GM21786 (cell line): Measurements from ENCODE around the gene SAPCD1.
A peak's percentile ranks its signal among the peaks of the same experiment; 100 is the strongest.
"Not testable (repeated sequence)": the region's sequence is repeated elsewhere in the genome, so short reads cannot be mapped to it uniquely, and the experiment has no call there.

Source experiments
- ATAC-seq: cut with Tn5 transposase; IDR thresholded peaks from one replicate; pipeline ENCODE4 v1.9.1; 2021; ENCODE audit not compliant: unreplicated experiment

Gene SAPCD1

DNA sequence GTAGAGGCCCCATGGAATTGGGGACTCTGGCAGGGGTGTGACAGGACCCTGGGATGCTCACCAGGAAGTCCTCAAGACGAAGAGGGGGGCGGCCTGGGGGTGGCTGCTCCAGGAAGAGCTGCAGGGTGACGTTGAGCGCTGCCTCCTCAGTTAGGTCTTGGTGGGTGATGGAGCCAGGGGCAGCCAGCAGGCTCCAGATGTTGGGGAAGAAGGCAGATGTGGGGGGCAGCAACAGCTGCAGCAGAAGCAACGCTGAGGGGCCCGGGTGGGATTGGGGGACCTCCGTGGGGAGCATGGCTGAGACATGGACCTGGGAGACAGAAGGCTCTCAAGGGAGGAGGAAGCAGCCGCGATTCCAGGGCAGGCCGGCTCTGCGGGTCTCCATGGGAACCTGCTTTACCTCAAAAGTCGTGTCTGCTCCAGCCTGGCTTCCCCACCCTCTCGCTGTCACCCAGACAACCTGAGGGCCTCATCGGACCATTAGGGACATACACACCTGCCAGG is 14.1 kb downstream of the SAPCD1 start:
- no peak for ATAC-seq

DNA sequence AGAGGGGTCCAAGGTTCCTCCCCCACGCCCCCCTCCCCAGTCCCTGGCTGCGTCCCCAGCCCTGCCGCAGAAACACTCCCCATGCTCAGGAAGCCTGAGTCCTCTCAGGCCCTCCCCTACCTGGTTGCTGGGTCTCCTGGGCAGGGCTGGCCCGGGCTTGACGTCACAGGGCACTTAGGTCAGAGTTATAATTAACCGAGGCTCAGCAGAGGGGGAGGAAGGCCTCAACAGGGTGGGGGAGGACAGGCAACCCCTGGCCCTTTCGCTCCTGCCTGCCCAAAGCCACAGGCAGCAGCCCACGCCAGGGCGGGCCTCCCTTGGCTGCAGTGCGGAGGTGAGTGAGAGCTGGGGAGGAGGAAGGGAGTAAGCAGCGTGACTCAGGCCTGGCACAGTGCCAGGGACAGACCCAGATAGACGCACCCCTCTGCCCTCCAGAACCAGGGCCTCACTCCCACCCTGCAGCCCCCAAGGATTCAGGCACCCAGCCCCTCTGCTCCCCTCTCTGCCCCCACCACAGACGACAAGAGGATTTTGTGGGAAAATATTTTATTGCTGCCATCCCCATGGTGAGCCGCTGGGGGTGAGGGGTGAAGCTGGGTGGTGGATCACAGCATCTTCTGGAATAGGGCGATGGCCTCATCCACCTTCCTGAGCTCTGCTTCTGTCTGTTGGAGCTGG is 14.7 kb downstream of the SAPCD1 start, which contains the start of gene VWA7:
VWA7 (minus strand) TSS at position 340 of the 678 bp plus-strand sequence. CDS start 549 bp downstream, outside the sequence.
- peak; percentile 81 for ATAC-seq

DNA sequence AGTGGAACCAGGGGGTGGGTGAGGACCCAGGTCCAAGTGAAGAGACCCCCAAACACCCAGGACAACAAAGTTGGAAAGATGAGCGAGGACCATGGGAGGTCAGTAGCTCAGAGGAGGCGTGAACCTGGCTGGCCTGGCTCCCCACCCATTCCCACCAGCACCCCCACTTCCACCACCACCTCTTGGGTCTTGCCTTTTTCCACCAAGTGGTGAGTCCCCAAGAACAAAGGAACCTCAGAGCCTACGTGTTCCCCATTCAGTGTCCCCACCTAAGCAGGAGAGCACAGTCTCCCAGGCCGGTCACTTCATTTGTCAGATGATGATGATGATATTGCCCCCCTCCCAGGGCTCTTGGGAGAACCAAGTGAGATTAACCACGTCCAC is 15.2 kb downstream of the SAPCD1 start:
- ATAC-seq: no peak

DNA sequence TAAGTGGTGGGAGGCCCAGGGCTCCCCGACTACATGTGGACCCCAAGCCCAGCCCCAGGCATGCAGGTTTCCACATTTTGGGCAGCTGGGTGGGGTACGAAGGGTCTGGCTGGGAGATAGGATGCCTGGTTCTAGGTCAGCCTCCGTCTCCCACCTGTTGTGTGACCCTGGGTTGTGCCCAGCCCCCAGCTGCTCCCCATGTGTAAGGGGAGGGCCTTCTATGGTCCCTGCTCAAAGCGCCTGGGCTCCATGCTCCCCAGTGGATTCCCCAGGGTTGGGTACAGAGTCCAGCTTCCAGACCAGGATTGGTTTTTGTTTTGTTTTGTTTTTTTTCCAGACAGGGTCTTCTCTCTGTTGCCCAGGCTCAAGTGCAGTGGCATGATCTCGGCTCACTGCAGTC is 15.7 kb downstream of the SAPCD1 start:
- no peak for ATAC-seq

DNA sequence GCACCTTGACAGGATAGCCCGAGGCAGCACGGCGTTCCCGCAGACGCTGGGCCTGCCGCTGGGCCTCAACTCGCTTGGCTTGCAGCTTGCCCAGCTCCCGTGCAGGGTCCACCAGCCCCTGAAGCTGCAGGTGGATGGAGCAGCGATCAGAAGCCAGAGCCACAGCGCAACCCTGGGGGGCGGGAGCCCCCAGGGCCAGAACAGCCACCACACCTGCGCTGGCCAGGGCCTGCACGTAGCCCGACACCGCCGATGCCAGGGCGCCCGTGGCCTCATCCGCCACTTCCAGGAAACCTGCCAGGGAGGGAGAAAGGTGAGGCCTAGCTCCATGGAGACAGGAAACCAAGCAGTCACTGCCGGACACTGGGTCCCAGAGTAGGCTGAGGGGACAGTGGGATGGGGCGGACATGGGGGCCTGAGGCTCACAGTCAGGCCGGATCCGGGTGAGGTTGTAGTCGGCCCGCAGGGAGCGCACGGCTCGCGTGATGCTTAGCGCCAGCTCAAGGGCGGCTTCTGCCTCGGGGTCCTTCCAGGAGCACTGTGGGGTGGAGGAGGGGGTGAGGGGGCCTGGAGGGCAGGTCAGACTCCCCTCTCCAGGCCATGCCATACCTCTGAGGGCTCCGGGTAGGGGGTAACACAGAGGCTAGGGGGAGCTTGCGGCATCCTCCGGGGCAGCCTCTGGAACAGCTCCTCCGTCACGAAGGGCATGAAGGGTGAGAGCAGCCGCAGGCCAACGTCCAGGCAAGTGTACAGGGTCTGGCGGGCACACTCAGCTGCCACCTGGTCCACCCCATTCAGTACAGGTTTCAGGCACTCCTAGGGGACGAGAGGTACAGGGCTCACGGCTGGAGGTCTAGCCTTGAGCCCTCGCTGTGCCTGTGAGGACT is 16.8 kb downstream of the SAPCD1 start:
- no peak for ATAC-seq

DNA sequence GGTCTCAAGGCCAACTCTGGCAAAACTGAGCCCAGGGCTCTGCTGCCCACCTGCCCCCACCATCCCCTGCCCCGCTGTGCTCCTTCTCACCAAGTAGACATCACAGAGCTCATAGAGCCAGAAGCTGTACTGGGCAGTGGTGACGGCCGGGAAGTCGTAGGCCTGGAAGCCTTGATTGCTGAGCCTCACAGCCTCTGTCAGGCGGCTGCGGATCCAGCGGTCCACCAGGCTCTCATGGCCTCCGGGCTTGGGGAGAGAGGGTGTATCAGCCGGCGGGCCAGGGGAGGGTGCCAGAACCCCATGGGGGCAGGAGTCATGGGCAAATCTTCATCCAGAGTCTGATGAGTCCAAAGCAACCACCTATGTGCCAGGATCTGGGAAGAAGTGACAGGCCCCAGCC is 17.5 kb downstream of the SAPCD1 start:
- ATAC-seq: no peak

DNA sequence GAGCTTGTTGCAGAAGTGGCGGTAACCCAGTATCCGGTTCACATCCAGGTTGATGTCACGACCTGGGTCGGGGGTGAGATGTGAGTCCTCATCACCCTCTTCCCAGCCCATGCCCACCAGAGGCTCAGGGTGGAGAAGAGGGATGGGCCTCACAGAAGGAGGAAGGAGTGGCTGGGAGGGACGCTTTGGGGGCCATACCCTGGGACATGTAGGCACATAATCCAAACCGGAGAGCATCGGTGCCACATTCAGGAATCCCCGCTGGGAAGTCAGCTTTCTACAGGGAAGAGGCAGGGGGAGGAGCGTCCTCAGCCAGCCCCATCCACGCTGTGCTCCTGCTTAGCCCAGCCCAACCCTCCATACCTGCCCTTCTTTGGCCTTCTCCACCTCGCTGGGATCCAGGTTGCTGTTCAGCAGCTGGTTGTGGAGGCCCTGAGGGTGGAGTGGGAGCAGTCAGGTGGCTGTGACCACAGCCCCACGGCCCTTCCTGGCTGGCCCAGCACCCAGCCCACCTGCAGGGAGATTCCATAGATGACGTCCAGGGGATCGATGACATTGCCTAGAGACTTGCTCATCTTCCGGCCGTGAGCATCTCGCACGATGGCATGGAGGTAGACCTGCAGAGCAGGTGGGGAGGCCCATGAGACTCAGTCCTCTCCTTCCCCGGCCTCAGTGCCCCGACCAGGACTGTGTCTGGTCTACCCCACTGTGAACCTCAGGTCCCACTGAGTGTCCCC is 18.2 kb downstream of the SAPCD1 start:
- ATAC-seq: no peak

DNA sequence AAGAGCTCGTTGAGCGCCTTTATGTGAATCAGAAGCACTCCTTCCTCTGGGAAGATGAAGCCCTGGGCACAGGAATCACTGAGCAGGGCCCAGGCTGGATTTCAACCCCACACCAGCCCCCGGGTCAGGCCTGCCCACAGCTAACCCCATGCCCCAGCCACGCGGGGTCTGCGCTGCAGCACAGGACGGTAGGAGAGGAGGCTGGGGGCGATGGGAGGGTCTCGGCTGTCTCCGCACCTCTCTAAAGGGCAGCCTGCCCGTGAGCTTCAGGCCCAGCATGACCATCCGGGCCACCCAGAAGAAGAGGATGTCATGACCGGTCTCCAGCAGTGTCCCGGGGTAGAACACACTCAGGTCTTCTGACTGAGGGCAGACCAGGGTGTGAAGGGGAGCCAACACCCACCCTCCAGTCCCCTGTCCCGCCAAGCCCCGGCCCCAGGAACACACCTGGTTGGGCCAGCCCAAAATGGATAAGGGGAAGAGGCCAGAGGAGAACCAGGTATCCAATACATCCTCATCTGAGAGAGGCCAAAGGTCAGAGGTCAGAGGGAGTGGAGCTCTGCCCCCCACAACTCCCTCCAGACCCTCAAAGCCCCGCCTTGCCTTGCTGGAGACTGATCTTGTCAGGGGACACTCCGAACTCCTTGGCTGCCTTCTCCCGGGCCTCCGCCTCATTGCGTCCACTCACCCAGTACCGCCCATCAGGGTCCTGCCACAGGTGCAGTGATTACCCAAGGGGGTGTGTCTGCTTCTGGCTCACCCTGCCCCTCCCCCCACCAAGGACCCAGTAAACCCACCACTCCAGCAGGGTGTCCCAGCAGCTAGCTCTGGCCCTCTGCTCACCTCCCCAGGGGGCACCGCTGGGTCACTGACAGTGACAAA is 19.0 kb downstream of the SAPCD1 start:
- no peak for ATAC-seq

DNA sequence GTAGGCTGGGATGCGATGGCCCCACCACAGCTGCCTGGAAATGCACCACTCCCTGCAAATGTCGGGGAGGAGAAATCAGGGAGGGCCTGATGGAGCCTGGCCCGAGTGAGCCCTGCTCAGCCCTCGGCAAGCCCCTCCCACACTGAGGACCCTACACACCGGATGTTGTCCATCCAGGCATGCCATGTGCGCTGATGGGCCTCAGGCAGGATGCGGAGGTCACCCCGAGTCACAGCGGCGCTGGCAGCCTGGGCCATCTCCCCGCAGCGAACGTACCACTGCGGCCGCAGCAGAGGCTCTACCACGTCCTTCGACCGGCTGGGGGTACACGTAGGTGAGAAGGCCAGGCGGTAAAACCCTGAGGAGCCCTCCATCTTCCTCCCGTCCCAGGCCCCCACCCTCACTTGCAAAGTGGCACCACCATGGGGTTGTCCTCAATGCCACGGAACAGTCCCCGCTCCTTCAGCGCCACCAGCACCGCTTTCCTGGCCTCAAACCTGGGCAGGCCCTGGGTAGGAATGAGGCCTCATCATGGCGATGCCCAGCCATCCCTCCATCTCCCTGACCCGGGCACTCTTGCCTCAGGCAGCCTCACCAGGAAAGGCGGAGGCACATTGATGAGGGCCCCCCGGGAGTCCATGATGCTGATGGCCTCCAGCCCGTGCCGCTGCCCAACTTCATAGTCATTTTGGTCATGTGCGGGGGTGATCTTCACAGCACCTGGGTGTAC is 19.8 kb downstream of the SAPCD1 start:
- ATAC-seq: no peak

DNA sequence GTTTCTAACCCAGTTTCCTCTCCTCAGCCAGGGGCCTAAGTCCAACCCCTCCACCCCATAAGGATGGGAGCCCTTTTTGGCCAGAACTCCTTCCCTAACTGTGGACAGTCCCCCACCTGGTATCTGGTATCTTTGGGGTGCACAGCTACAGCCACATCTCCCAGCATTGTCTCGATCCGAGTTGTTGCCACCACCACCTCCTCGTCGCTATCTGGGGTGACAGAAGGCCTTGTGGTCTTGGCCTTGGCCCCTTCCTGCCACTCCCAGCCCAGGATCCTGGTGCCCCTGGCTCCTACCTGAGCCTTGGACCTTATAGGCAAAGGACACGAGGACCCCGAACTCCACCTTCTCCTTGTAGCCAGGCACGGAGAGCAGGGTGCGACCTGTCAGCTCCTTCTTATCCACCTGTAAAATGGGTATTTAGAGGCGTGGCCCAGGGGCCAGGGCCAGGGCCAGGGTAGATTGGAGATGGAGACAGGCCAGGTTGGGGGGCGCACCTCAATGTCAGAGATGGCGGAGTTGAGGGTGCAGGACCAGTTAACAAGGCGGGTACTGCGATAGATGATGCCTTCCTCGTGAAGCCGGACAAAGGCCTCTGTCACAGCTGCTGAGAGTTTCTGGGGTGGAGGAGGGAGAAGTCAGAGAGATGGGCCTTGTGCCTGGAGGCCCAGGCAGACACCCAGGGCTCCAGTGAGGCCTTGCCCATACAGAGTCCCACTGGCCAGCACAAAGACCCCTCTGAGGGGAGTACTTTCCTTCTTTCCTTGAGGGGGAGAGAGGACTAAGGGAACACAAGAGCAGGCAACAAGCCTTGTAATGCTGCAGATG is 21.9 kb downstream of the SAPCD1 start:
- no peak for ATAC-seq

DNA sequence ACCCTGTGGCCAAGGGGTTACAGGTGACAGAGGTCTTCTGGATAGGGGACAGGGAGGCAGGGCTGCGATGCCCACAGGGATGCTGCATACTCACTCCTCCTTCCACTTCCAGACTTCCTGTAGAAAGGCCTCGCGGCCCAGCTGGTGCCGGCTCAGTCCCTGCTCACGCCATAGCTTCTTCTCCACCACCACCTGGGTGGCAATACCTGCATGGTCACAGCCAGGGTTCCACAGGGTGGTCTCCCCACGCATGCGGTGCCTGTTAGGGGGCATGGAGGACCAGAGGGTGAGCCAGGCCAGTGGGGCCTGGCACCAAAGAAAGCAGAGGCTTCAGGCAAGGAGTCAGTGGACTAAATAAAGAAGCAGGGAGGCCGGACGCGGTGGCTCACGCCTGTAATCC is 23.0 kb downstream of the SAPCD1 start:
- no peak for ATAC-seq

DNA sequence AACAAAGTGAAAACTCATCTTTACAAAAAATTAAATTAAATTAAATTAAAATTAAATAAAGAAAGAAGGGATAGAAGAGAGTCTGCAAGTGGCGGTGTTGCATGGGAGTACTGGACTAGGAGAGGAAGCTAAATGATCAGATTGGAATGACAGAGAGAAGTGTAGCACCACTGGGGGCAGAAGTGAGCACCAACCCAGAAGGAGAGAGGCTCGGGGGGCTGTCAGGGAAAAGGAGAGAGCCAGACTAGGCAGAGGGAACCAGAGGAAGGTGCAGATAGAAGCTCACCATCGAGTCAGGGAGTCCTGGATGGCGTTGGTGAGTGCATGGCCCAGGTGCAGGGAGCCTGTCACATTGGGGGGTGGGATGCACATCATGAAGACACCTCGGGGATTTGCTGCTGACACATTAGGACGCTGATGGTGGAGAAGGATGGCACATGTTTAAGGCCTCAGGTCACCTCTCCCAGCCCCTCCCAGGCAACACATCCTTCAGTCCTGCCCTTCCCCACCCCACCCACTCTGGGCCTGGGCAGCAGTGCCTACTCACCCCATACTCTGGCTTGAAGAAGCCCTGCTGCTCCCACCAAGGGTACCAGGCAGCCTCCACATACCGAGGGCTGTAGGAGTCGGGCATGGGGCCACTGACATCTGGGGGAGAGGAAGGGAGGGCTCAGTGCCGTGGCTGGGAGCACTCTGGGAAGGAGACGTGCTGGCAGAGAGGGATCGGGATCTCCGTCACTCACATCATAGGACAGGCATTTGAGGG is 29.1 kb downstream of the SAPCD1 start:
- no peak for ATAC-seq

DNA sequence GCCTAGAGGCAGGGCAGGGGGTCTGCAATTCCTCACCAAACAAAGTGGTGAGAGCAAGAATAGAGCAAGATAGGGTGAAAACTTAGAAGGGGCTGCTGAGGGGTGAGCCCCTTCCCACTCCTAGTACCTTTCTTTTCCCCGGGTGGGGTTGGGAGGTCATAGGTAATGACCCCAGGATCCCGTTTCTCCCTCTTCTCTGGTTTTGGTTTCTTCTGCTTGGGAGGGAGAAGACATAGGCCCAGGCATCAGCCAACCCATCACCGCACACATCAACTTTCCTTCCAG is 29.6 kb downstream of the SAPCD1 start:
- ATAC-seq: no peak

DNA sequence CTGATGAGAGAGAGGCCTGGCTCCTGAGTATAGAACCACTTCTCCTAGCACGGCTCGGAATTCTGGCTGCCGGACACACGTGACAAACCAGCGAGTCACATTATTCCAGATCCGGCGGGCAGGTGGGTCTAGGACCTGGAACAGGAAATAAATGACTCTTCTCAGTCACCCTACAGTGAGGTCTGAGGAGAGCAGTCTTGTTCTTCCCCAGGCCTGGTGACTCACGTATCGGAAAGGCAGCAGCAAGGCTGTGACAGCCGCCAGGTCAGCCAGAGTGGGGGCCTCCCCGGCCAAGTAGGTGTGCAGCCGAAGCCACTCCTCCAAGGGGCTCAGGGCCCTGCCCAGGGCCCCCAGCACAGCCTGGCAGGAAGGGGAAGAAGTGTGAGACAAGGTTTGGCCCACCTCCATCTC is 30.3 kb downstream of the SAPCD1 start:
- ATAC-seq: no peak

DNA sequence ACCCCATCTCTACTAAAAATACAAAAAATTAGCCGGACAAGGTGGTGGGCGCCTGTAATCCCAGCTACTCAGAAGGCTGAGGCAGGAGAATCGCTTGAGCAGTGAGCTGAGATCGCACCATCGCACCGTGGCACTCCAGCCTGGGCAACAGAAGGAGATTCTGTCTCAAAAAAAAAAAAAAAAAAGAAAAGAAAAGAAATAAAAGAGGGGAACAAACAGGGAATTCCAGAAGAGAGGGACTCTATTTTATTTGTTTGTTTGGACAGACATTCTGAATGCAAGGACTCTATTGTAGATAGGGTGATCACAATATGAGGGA is 31.4 kb downstream of the SAPCD1 start:
- ATAC-seq: not testable (repeated sequence)

DNA sequence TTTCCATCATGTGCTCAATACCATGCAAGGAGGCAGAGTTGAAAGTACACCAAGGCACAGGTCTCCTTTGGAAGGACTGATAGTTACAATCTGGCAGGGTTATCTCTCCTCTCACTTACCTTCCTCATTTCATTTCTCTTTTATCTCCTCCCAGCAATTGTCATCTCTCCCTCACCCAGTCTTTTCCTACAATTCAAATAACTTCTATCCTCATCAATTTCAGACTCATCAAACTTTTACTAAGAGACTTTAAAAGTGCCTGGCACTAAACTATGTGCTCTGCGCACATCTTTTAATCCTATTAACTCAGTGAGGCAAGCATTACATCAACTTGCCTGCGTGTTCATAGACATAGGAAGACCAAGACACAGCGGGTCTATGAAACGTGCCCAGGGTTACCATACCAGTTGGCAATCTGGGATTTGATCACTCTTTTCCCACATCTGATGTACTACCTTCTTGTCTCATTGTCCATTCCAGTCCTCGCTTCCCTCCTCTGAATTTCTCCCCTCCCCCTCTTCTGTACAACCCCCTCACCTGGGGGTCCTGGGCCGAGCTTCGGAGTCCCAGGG is 31.9 kb downstream of the SAPCD1 start:
- ATAC-seq: no peak

DNA sequence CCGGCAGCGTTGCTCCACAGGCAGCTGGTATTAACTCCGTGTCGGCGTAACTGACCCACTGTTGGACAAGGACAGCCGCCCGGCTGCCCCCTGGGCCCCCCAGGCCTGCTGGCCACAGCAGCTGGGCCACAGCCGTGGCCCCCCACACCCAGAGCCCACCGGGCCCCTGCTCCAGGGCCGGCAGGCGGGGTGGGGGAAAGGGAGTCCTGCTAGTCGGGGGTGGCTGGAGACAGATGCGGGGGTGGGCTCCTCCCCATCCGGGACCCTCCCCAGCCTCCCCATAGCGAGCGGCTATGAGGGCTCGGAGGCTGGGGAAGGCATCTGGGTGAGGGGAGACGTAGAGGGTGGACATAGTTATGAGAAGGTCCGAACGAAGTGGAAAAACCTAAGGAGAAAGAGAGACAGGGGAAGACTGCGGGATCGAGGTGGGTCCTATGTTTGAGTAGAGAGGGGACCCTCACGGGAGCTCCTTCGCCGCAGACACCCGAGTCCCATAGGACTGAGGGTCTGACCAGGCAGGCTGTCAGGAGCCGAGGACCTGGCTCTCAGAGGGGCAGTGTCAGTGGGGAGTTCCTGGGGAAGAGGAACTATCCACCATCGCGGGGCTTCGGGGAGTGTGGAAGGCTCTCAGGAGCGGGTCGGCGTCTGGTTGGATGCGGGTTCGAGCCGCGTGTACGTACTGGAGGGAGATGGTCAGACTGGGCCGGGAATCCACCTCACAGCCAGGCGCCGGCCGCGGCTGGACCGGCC is 32.6 kb downstream of the SAPCD1 start:
- peak; percentile 24 for ATAC-seq
